Heart right ventricle (tissue), 16 donors: ENCODE results near the gene FBXO44. TPM values are rescaled to one million over a fixed set of nuclear protein-coding genes. Genes with fewer than 3 reads are reported as not detected.

Experiments
- ATAC-seq, 8 donors: fragments of 200-7000 bp; cut with Tn5 transposase; one replicate each; pipeline ENCODE4 v1.9.1; 2020; ENCODE audit warnings: mild to moderate bottlenecking in 8 of 8, moderate library complexity in 8 of 8, moderate number of reproducible peaks in 1 of 8
- DNase-seq, 2 donors: peaks; one replicate each; pipeline ENCODE4 v3.0.0-alpha.2; 2020
- H3K27ac ChIP-seq, 10 donors: fragments of 200-600 bp; sonication (generic) in 2 of 10; one replicate each; pipeline versions ENCODE4 v1.5.0 to v1.8.0; 2020 to 2022; ENCODE audit warnings: mild to moderate bottlenecking in 3 of 10
- H3K27me3 ChIP-seq, 7 donors: fragments of 200-600 bp; one replicate each; pipeline ENCODE4 v1.8.0; 2021 to 2022; ENCODE audit warnings: mild to moderate bottlenecking in 2 of 7
- H3K36me3 ChIP-seq, 9 donors: fragments of 200-600 bp; sonication (generic) in 1 of 9; one replicate each; pipeline versions ENCODE4 v1.5.0 to v1.8.0; 2020 to 2022; ENCODE audit warnings: mild to moderate bottlenecking in 2 of 9
- H3K4me1 ChIP-seq, 9 donors: fragments of 200-600 bp; sonication (generic) in 1 of 9; one replicate each; pipeline versions ENCODE4 v1.5.0 to v1.8.0; 2020 to 2022; ENCODE audit warnings: mild to moderate bottlenecking in 4 of 9
- H3K4me3 ChIP-seq, 10 donors: fragments of 200-600 bp; sonication (generic) in 2 of 10; one replicate each; pipeline versions ENCODE4 v1.5.0 to v1.8.0; 2020 to 2022; ENCODE audit warnings: mild to moderate bottlenecking in 7 of 10, moderate library complexity in 2 of 10
- H3K9me3 ChIP-seq, 11 donors: fragments of 200-600 bp in 10 of 11; sonication (generic) in 2 of 11; one replicate each; pipeline versions ENCODE4 v1.5.0 to v1.8.0; 2013 to 2022; ENCODE audit warnings: mild to moderate bottlenecking in 2 of 11, control low read depth in 1 of 11, moderate library complexity in 1 of 11
- whole genome bisulfite sequencing, 2 donors: extraction: QIAGEN DNeasy Blood & Tissue Kit; methylation state at CpG; one replicate each; pipeline ENCODE4 v1.1.7; 2013; ENCODE audit warnings: inconsistent platforms in 1 of 2; 5-methylcytosine and 5-hydroxymethylcytosine counted together
- intact Hi-C, 10 donors: fragments of 100-400 bp; cut with DNase I; formaldehyde crosslinking; loops; one replicate each; pipeline versions ENCODE4 v1.11.1 to v1.14.2; 2022
- polyA plus RNA-seq, 2 donors: library from polyadenylated mRNA; stranded (reverse); fragments of 200-250 nt; gene quantifications; one replicate each; pipeline ENCODE4 v1.2.3, GENCODE V29; 2013
- total RNA-seq, 10 donors: library from RNA; stranded (reverse); fragmentation: NEBNext Ultra II Directional in 3 of 10; extraction: Animal tissue kit (Norgen Biotek cat#: 25700) in 3 of 10; gene quantifications; one replicate each; pipeline versions ENCODE4 v1.2.1 to v1.2.4, GENCODE V29; 2021 to 2023
- TF ChIP-seq, protein P1 (sequence below), 9 donors: fragments of 200-600 bp; sonication (generic) in 2 of 9; IDR thresholded peaks; one replicate each; pipeline versions ENCODE4 v1.5.0 to v1.8.0; 2021 to 2022; ENCODE audit warnings: antibody characterized with exemption in 9 of 9, mild to moderate bottlenecking in 5 of 9, moderate library complexity in 1 of 9
- donor health status: Arrhythmogenic right ventricular cardiomyopathy.
- donor health status: ischemic (EF 13 %, LVEDD 7.1; RV severe dilation, severe dysfunction).
- donor health status: healthy with polysubstance abuse.
- donor health status: DM: no; HTN: yes; CAD: no.
- donor health status: DM: no; HTN: no; CAD: no.
- donor health status: ischemic (EF 25% LVEDD 6.9; RV normal size, moderate dysfunction).
- donor health status: ischemic (EF 25% LVEDD 5.7; RV mildly dilated, moderate dysfunction).
- donor health status: healthy.
- donor health status: DM: yes; HTN: yes; CAD: no.
- donor health status: Ischemic cardiomyopathy.
- donor health status: ischemic (EF 35%, LVEDD 5.7; RV mildly dilated, moderate dysfunction).
- donor health status: nonischemic (EF 11% LVEDD 7.7; RV severe dilation, severe dysfunction).
- donor health status: DM: yes; HTN: yes; CAD: no.
- donor health status: PGD.
- donor health status: ischemic (EF 29% LVEDD 5.4; RV normal size, mild dysfunction).
- donor health status: nonischemic (EF 23%, LVEDD 6.1; RV moderate dilation, normal function).

FBXO44 gene
- total and polyA plus RNA-seq, 12 donors = 10.1 to 28.2 (median 15.8) TPM

- peaks cover 0 to 31% (median 13%) of the 10 kb centered on the region in 7 donors for H3K27me3 ChIP-seq
- ATAC-seq = no peak
Observed at GRCh38 chr1:11711490-11711889, 56.8 kb downstream of the FBXO44 start.

GRCh38 chr1:11712285-11712684 is 57.6 kb downstream of the FBXO44 start:
- no peaks in the 10 kb centered on the region for H3K36me3 ChIP-seq
- peaks cover 0 to 35% (median 13%) of the 10 kb centered on the region in 7 donors for H3K27me3 ChIP-seq
- TF ChIP-seq, protein P1, sequence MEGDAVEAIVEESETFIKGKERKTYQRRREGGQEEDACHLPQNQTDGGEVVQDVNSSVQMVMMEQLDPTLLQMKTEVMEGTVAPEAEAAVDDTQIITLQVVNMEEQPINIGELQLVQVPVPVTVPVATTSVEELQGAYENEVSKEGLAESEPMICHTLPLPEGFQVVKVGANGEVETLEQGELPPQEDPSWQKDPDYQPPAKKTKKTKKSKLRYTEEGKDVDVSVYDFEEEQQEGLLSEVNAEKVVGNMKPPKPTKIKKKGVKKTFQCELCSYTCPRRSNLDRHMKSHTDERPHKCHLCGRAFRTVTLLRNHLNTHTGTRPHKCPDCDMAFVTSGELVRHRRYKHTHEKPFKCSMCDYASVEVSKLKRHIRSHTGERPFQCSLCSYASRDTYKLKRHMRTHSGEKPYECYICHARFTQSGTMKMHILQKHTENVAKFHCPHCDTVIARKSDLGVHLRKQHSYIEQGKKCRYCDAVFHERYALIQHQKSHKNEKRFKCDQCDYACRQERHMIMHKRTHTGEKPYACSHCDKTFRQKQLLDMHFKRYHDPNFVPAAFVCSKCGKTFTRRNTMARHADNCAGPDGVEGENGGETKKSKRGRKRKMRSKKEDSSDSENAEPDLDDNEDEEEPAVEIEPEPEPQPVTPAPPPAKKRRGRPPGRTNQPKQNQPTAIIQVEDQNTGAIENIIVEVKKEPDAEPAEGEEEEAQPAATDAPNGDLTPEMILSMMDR (IDR thresholded peaks at IDR 0.05) = no peak
- WGBS, 2 donors = 89 to 92% methylated on average over 8 of the region's 8 CpGs
- no peak for DNase-seq
- H3K4me3 ChIP-seq = no peak overlapping the region
- intact Hi-C loops = no loop called here
- ATAC-seq = no peak
- H3K4me1 ChIP-seq = peaks cover 0 to 15% (median 10%) of the 10 kb centered on the region in 9 donors
- H3K9me3 ChIP-seq = no peaks in the 10 kb centered on the region
- H3K27ac ChIP-seq = no peak overlapping the region

More at GRCh38 chr1:11711490-11711889, 56.8 kb downstream of the FBXO44 start:
- H3K4me1 ChIP-seq = peaks cover 0 to 16% (median 11%) of the 10 kb centered on the region in 9 donors
- no peaks in the 10 kb centered on the region for H3K9me3 ChIP-seq
- TF ChIP-seq, protein P1 (IDR thresholded peaks at IDR 0.05) = no peak
- DNase-seq = no peak
- no peak overlapping the region for H3K4me3 ChIP-seq
- intact Hi-C loops = no loop called here
- no peak overlapping the region for H3K27ac ChIP-seq
- WGBS, 2 donors = 92% methylated on average over 5 of the region's 5 CpGs
- H3K36me3 ChIP-seq = no peaks in the 10 kb centered on the region

Other genes starting within 250 kb of the FBXO44 start
- gene DISP3, start 175.7 kb upstream of the FBXO44 start, total RNA-seq = under 1 TPM in 6 of 10 donors, not detected in 4; 0.05 to 0.21 (median 0.10) TPM
- under 1 TPM in 1 of 2 donors, not detected in 1; 0.22 TPM for gene DISP3, start 175.7 kb upstream of the FBXO44 start, polyA plus RNA-seq
- gene FBXO2, start 448 bp upstream of the FBXO44 start, total RNA-seq = 1 to 10 TPM in 9 of 10 donors, under 1 TPM in 1; 0.70 to 5.5 (median 1.7) TPM
- gene FBXO2, start 448 bp upstream of the FBXO44 start, polyA plus RNA-seq = 1 to 10 TPM; 2.7 to 5.3 TPM
- 10 to 100 TPM in 1 of 10 donors, 1 to 10 TPM in 9; 4.8 to 21.7 (median 7.9) TPM for gene FBXO6, start 9.3 kb downstream of the FBXO44 start, total RNA-seq
- 10 to 100 TPM in 1 of 2 donors, 1 to 10 TPM in 1; 6.0 to 12.9 TPM for gene FBXO6, start 9.3 kb downstream of the FBXO44 start, polyA plus RNA-seq
- 10 to 100 TPM; 10.9 to 28.5 (median 17.0) TPM for gene MAD2L2, start 26.3 kb downstream of the FBXO44 start, total RNA-seq
- gene MAD2L2, start 26.3 kb downstream of the FBXO44 start, polyA plus RNA-seq = 10 to 100 TPM; 16.6 to 59.0 TPM
- gene DRAXIN, start 36.8 kb downstream of the FBXO44 start, total RNA-seq = under 1 TPM in 8 of 10 donors, not detected in 2; 0.05 to 0.18 (median 0.12) TPM
- under 1 TPM; 0.01 to 0.07 TPM for gene DRAXIN, start 36.8 kb downstream of the FBXO44 start, polyA plus RNA-seq
- gene AGTRAP, start 81.3 kb downstream of the FBXO44 start, total RNA-seq = 10 to 100 TPM; 12.9 to 37.9 (median 16.9) TPM
- gene AGTRAP, start 81.3 kb downstream of the FBXO44 start, polyA plus RNA-seq = 10 to 100 TPM; 21.4 to 96.7 TPM
- 10 to 100 TPM in 1 of 10 donors, 1 to 10 TPM in 9; 2.4 to 12.8 (median 5.1) TPM for gene C1orf167, start 107.3 kb downstream of the FBXO44 start, total RNA-seq
- gene C1orf167, start 107.3 kb downstream of the FBXO44 start, polyA plus RNA-seq = 1 to 10 TPM; 7.5 to 9.0 TPM
- gene MTHFR, start 151.1 kb downstream of the FBXO44 start, total RNA-seq = 10 to 100 TPM; 28.8 to 75.8 (median 40.5) TPM
- 10 to 100 TPM; 17.7 to 24.3 TPM for gene MTHFR, start 151.1 kb downstream of the FBXO44 start, polyA plus RNA-seq
- gene CLCN6, start 151.3 kb downstream of the FBXO44 start, total RNA-seq = 10 to 100 TPM; 13.3 to 20.9 (median 16.9) TPM
- gene CLCN6, start 151.3 kb downstream of the FBXO44 start, polyA plus RNA-seq = 10 to 100 TPM in 1 of 2 donors, 1 to 10 TPM in 1; 9.1 to 13.8 TPM
- 1,000 to 10,000 TPM in 2 of 10 donors, 100 to 1,000 TPM in 5, 10 to 100 TPM in 2, 1 to 10 TPM in 1; 5.8 to 2,762 (median 663) TPM for gene NPPA, start 192.9 kb downstream of the FBXO44 start, total RNA-seq
- gene NPPA, start 192.9 kb downstream of the FBXO44 start, polyA plus RNA-seq = 1,000 to 10,000 TPM in 1 of 2 donors, 10 to 100 TPM in 1; 16.4 to 2,201 TPM
- 1,000 to 10,000 TPM in 1 of 10 donors, 100 to 1,000 TPM in 5, 10 to 100 TPM in 1, 1 to 10 TPM in 3; 1.1 to 4,616 (median 291) TPM for gene NPPB, start 204.1 kb downstream of the FBXO44 start, total RNA-seq
- over 10,000 TPM in 1 of 2 donors, 10 to 100 TPM in 1; 46.2 to 15,996 TPM for gene NPPB, start 204.1 kb downstream of the FBXO44 start, polyA plus RNA-seq